NCI-H748 treated with DMSO at 0.1 percent for 48 hours (cell line): ENCODE data around the gene CCNQ.
A peak's percentile ranks its signal among the peaks of the same experiment; 100 is the strongest.
"Not testable (repeated sequence)": the region's sequence is repeated elsewhere in the genome, so short reads cannot be mapped to it uniquely, and the experiment has no call there.

ENCODE experiments used
- DNase-seq: peaks from one replicate; lab custom pipeline; 2025; lab: John Stamatoyannopoulos, UW

The CCNQ gene

GRCh38 chrX:153623310-153624029, 24.5 kb upstream of the CCNQ start:
- DNase-seq, result no peak

- no peak for DNase-seq
These were observed 23.8 kb upstream of the CCNQ start for GRCh38 chrX:153622661-153623309.

GRCh38 chrX:153621949-153622598, 23.1 kb upstream of the CCNQ start:
- DNase-seq, result no peak

- DNase-seq, result no peak
These were observed 21.6 kb upstream of the CCNQ start for GRCh38 chrX:153620576-153620975.

GRCh38 chrX:153614818-153615217, 15.9 kb upstream of the CCNQ start:
- DNase-seq, result no peak

- no peak for DNase-seq
These were observed 13.5 kb upstream of the CCNQ start for GRCh38 chrX:153612413-153612812.

GRCh38 chrX:153611298-153612095, 12.6 kb upstream of the CCNQ start:
- DNase-seq, result no peak

GRCh38 chrX:153610836-153611213, 11.9 kb upstream of the CCNQ start:
- DNase-seq, result no peak

- DNase-seq, result peak; percentile 46
These were observed 11.2 kb upstream of the CCNQ start for GRCh38 chrX:153609917-153610835.

- DNase-seq, result no peak
These were observed 9.9 kb upstream of the CCNQ start for GRCh38 chrX:153608806-153609205.

GRCh38 chrX:153608376-153608775, 9.4 kb upstream of the CCNQ start:
- DNase-seq, result no peak

- no peak for DNase-seq
These were observed 7.6 kb upstream of the CCNQ start for GRCh38 chrX:153606503-153606902.

- not testable (repeated sequence) for DNase-seq
These were observed 5.9 kb upstream of the CCNQ start for GRCh38 chrX:153604666-153605380.

GRCh38 chrX:153603131-153603656, 4.3 kb upstream of the CCNQ start:
- DNase-seq, result no peak

- no peak for DNase-seq
These were observed 3.7 kb upstream of the CCNQ start for GRCh38 chrX:153602601-153603000.

GRCh38 chrX:153601511-153602110, 2.7 kb upstream of the CCNQ start:
- no peak for DNase-seq

GRCh38 chrX:153600921-153601320, 2.0 kb upstream of the CCNQ start:
- DNase-seq, result no peak

GRCh38 chrX:153600032-153600373, 1.1 kb upstream of the CCNQ start:
- DNase-seq, result no peak

GRCh38 chrX:153599192-153600031, 473 bp upstream of the CCNQ start:
- peak; percentile 50 for DNase-seq
